GM23338 (cell line): ENCODE data around the gene ARHGAP19. TPM values are rescaled to one million over a fixed set of nuclear protein-coding genes. Genes with fewer than 3 reads are reported as not detected.

Source experiments
- ATAC-seq: fragments of 200-7000 bp; cut with Tn5 transposase; 3 replicates; pipeline ENCODE4 v1.9.1; 2020
- DNase-seq: peaks from one replicate; pipeline ENCODE4 v3.0.0-alpha.2; 2015; ENCODE audit warnings: low spot score
- H2AFZ ChIP-seq: fragments of 200-600 bp; sonication (generic); 2 replicates; pipeline ENCODE4 v1.8.0; 2016; ENCODE audit warnings: antibody characterized with exemption, mild to moderate bottlenecking, moderate library complexity
- H3F3A ChIP-seq: fragments of 200-600 bp; sonication (generic); replicated peaks from 2 replicates; pipeline ENCODE4 v1.8.0; 2017; ENCODE audit warnings: antibody characterized with exemption, mixed run types, low read depth
- H3K27ac ChIP-seq: fragments of 200-600 bp; sonication (generic); 2 replicates; pipeline ENCODE4 v1.6.1; 2016; ENCODE audit warnings: low read depth
- H3K27me3 ChIP-seq: fragments of 200-600 bp; sonication (generic); 2 replicates; pipeline ENCODE4 v1.8.0; 2016; ENCODE audit warnings: mild to moderate bottlenecking, mixed run types, moderate library complexity; ENCODE audit not compliant: insufficient read depth
- H3K36me3 ChIP-seq: fragments of 200-600 bp; sonication (generic); 2 replicates; pipeline ENCODE4 v1.8.0; 2016; ENCODE audit warnings: mild to moderate bottlenecking; ENCODE audit not compliant: insufficient read depth
- H3K4me1 ChIP-seq: fragments of 200-600 bp; sonication (generic); 2 replicates; pipeline ENCODE4 v1.8.0; 2016; ENCODE audit warnings: mild to moderate bottlenecking, moderate library complexity; ENCODE audit not compliant: insufficient read depth
- H3K4me2 ChIP-seq: fragments of 200-600 bp; sonication (generic); 2 replicates; pipeline ENCODE4 v1.7.1; 2017; ENCODE audit warnings: mixed run types
- H3K4me3 ChIP-seq: fragments of 200-600 bp; sonication (generic); 2 replicates; pipeline ENCODE4 v1.6.1; 2016; ENCODE audit warnings: mixed run types
- H3K79me2 ChIP-seq: fragments of 200-600 bp; sonication (generic); replicated peaks from 2 replicates; pipeline ENCODE4 v1.8.0; 2017; ENCODE audit warnings: mild to moderate bottlenecking; ENCODE audit not compliant: insufficient read depth
- H3K9me2 ChIP-seq: fragments of 200-600 bp; sonication (generic); 2 replicates; pipeline ENCODE4 v1.8.0; 2017; ENCODE audit not compliant: insufficient read depth
- H4K20me1 ChIP-seq: fragments of 200-600 bp; sonication (generic); replicated peaks from 2 replicates; pipeline ENCODE4 v1.8.0; 2017; ENCODE audit warnings: mild to moderate bottlenecking; ENCODE audit not compliant: insufficient read depth
- H3K27ac Mint-ChIP-seq: 2 replicates; pipeline ENCODE4 v1.8.0; 2020; ENCODE audit warnings: inconsistent platforms, mild to moderate bottlenecking, moderate library complexity, mixed read lengths
- H3K27me3 Mint-ChIP-seq: 3 replicates; pipeline ENCODE4 v1.8.0; 2022; ENCODE audit warnings: low read depth, mild to moderate bottlenecking, moderate library complexity, mixed read lengths, inconsistent platforms; ENCODE audit not compliant: insufficient read depth, poor library complexity
- H3K36me3 Mint-ChIP-seq: 3 replicates; pipeline ENCODE4 v1.8.0; 2021; ENCODE audit warnings: low read depth, mild to moderate bottlenecking, inconsistent platforms, moderate library complexity, mixed read lengths
- H3K4me1 Mint-ChIP-seq: 3 replicates; pipeline ENCODE4 v1.8.0; 2020; ENCODE audit warnings: mild to moderate bottlenecking, inconsistent platforms, mixed read lengths
- H3K4me3 Mint-ChIP-seq: 3 replicates; pipeline ENCODE4 v1.8.0; 2021; ENCODE audit warnings: moderate library complexity, mild to moderate bottlenecking, inconsistent platforms, mixed read lengths
- H3K9me3 Mint-ChIP-seq: 3 replicates; pipeline ENCODE4 v1.8.0; 2020; ENCODE audit warnings: moderate library complexity, mild to moderate bottlenecking, inconsistent platforms, mixed read lengths
- ETS1 ChIP-seq: IDR thresholded peaks from 2 replicates; pipeline ENCODE4 v1.6.1; 2016; ENCODE audit warnings: antibody characterized with exemption
- POLR2AphosphoS5 ChIP-seq: IDR thresholded peaks from 2 replicates; pipeline ENCODE4 v1.6.1; 2016; ENCODE audit warnings: antibody characterized with exemption, low read depth
- REST ChIP-seq: IDR thresholded peaks from one replicate; pipeline ENCODE4 v1.6.1; 2018; ENCODE audit warnings: antibody characterized with exemption; ENCODE audit not compliant: unreplicated experiment
- STAT1 ChIP-seq: IDR thresholded peaks from one replicate; pipeline ENCODE4 v1.6.1; 2016; ENCODE audit warnings: antibody characterized with exemption; ENCODE audit not compliant: unreplicated experiment
- ZNF114 ChIP-seq: fragments of 250-450 bp; sonication (Bioruptor Pico); IDR thresholded peaks from 2 replicates; pipeline ENCODE4 v1.5.0; 2020; ENCODE audit warnings: mild to moderate bottlenecking, moderate library complexity
- polyA plus RNA-seq: library from polyadenylated mRNA; unstranded; fragments of >200 nt; fragmentation: Nextera tagmentation; extraction: Ambion mirVana; gene quantifications from 2 replicates; pipeline ENCODE4 v1.2.1, GENCODE V29; 2016
- total RNA-seq: library from RNA; depleted of rRNA; stranded (reverse); fragments of >200 nt; shearing (Covaris generic); gene quantifications from 2 replicates; pipeline ENCODE4 v1.2.3, GENCODE V29; 2014

ARHGAP19 gene
- total and polyA plus RNA-seq, 2 experiments from 2014 or later: 11.5 to 38.8 TPM

GRCh38 chr10:97213431-97213830 lies 79.0 kb downstream of the ARHGAP19 start:
- no peaks in the 10 kb centered on the region for H3K9me3 Mint-ChIP-seq
- Histone ChIP-seq H3K27me3 (no peaks in the 10 kb centered on the region), H4K20me1 (no peaks in the 10 kb centered on the region), H3K79me2 (no peaks in the 10 kb centered on the region), H3K9me2 (no peaks in the 10 kb centered on the region), H3K4me3 (no peak overlapping the region), H3K27ac (no peak overlapping the region), H3K4me2 (no peak overlapping the region), H3K36me3 (no peaks in the 10 kb centered on the region), H3K4me1 (no peaks in the 10 kb centered on the region), H2AFZ (no peak overlapping the region), H3F3A (no peaks in the 10 kb centered on the region)
- H3K27me3 Mint-ChIP-seq: peaks cover 6% of the 10 kb centered on the region
- H3K4me3 Mint-ChIP-seq: no peak overlapping the region
- no peak overlapping the region for H3K27ac Mint-ChIP-seq
- TF ChIP-seq STAT1 (no peak), ETS1 (no peak), REST (no peak)
- no peak for DNase-seq
- no peaks in the 10 kb centered on the region for H3K36me3 Mint-ChIP-seq
- ATAC-seq: no peak
- H3K4me1 Mint-ChIP-seq: no peaks in the 10 kb centered on the region

GRCh38 chr10:97211229-97211628 lies 81.2 kb downstream of the ARHGAP19 start:
- Mint-ChIP-seq H3K9me3 (no peaks in the 10 kb centered on the region), H3K4me1 (0 out of 3 replicates have a peak, but pooled peaks cover 3% of the 10 kb centered on the region), H3K36me3 (no peaks in the 10 kb centered on the region), H3K4me3 (no peak overlapping the region), H3K27ac (no peak overlapping the region), H3K27me3 (peaks cover 8% of the 10 kb centered on the region)
- DNase-seq: no peak
- no peak overlapping the region for H3K27ac ChIP-seq
- H3K4me2 ChIP-seq: no peak overlapping the region
- H3F3A ChIP-seq: no peaks in the 10 kb centered on the region
- H3K79me2 ChIP-seq: no peaks in the 10 kb centered on the region
- no peaks in the 10 kb centered on the region for H3K4me1 ChIP-seq
- no peaks in the 10 kb centered on the region for H4K20me1 ChIP-seq
- no peaks in the 10 kb centered on the region for H3K9me2 ChIP-seq
- no peak for ATAC-seq
- H3K4me3 ChIP-seq: no peak overlapping the region
- H3K36me3 ChIP-seq: no peaks in the 10 kb centered on the region
- H3K27me3 ChIP-seq: no peaks in the 10 kb centered on the region
- H2AFZ ChIP-seq: no peak overlapping the region
- TF ChIP-seq POLR2AphosphoS5: no peak
- no peak for TF ChIP-seq REST
- no peak for TF ChIP-seq ETS1
- TF ChIP-seq ZNF114 (CRISPR knock-in tag): no peak
